ENCODE data around the gene IQGAP3.
A peak's percentile ranks its signal among the peaks of the same experiment; 100 is the strongest.
"Not testable (repeated sequence)": the region's sequence is repeated elsewhere in the genome, so short reads cannot be mapped to it uniquely, and the experiment has no call there.

Gene IQGAP3

GRCh38 chr1:156594190-156594589, 21.8 kb upstream of the IQGAP3 start:
- DNase-seq (ENCODE audit: low read depth), result no peak

DNA sequence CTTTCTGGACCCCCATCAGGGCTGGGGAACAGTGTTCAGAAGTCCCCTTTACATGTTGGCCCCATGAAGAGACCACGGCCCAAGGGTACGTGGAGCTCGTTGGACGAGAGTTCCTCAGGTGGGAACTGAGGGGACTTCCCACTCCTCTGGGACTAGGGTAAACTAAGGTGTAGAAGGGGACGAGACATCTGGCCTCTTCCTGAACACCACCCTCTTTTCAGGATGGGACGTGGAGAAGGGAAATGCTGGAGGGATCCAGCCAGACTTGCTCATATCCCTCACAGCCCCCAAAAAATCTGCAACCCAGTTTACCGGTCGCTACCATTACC, 21.3 kb upstream of the IQGAP3 start:
- no peak for DNase-seq (ENCODE audit: low read depth)

- no peak for DNase-seq (ENCODE audit: low read depth)
Observed at GRCh38 chr1:156592910-156593660, 20.7 kb upstream of the IQGAP3 start.

DNA sequence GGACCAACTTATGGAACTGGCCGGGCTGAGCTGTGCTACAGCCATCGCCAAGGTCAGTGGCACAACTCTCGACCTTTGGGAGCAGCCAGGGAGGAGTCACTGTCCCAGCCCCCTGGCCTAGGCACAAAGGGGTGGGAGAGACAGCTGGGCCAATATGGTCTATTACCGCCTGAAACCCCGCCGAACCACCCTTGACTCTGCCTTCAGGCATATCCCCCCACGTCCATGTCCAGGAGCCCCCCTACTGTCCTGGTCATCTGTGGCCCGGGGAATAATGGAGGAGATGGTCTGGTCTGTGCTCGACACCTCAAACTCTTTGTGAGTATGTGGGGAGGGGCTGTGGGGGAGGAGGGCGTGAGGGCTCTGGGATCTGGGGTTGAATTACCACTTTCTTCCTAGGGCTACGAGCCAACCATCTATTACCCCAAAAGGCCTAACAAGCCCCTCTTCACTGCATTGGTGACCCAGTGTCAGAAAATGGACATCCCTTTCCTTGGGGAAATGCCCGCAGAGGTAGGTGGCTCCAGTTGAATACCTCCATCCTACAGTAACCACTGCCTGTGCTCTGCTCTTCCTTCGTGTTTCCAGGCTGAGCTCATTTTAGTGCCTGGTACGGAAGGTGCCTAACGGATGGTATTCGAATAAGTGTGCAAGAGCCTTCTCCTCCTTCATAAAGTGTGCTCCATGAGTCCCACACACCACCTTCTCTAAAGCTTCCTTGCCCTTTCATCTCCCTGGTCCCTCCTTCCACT, 20.0 kb upstream of the IQGAP3 start:
- peak; percentile 72 for DNase-seq (ENCODE audit: low read depth)

DNA sequence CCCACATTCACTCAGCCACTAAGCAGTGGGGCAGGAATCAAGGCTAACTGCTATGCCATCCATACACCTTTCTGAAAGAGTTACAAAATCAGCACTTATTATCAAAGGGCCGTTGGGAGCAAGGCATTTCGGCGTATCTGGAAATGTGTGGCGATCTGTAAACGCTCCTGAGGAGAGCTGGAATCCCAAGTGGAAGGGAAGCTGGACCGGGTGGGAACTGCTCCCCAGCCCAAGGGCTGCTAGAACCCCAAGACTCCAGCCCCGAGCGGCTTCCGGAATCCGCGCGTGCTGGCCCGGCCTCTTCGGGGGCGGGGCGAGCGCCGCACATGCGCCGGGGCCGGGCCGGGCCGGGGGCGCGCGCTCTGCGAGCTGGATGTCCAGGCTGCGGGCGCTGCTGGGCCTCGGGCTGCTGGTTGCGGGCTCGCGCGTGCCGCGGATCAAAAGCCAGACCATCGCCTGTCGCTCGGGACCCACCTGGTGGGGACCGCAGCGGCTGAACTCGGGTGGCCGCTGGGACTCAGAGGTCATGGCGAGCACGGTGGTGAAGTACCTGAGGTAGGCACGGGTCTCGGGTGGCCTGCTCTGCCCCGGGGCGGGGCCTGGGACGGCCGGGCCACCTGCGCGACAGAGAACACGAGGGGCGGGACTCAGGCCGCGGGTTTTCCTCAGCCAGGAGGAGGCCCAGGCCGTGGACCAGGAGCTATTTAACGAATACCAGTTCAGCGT, 19.2 kb upstream of the IQGAP3 start, which contains the start of gene NAXE:
NAXE (plus strand) TSS at position 345 of the 726 bp plus-strand sequence; CDS start at position 374, 29 bp downstream.
- peak; percentile 55 for DNase-seq (ENCODE audit: low read depth)

- no peak for DNase-seq (ENCODE audit: low read depth)
Observed at GRCh38 chr1:156591181-156591431, 18.7 kb upstream of the IQGAP3 start.

DNA sequence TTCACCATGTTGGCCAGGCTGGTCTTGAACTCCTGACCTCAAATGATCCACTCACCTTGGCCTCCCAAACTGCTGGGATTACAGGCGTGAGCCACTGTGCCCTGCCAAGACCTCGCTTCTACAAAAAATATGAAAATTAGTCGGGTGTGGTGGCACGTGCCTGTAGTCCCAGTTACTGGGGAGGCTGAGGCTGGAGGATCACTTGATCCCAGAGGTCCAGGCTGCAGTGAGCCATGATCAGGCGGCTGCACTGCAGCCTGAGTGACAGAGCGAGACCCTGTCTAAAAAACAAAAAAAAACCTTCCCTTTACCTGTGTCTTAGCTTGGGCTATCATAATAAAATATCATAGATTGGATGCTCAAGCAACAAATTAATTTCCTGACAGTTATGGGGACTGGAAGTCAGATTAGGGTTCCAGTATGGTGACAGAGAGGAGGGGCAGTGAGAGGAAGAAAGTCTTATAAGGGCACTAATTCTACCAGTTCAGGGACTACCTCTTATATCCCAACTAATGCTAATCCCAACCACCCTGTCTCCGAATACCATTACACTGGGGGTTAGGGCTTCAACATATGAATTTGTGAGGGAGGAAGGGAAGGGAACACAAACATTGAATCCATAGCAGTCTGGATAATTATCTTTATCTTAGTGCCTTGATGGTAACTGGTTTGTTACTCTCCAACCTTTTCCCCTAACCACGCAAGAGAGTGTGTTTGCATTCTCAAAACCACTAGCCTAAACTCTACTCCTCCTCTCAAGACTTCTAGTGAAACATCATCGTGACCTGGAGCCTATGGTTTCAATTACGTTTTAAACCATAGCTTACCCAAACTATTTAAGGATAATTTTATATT, 18.2 kb upstream of the IQGAP3 start:
- DNase-seq (ENCODE audit: low read depth), result no peak

GRCh38 chr1:156589546-156589945, 17.2 kb upstream of the IQGAP3 start:
- no peak for DNase-seq (ENCODE audit: low read depth)

DNA sequence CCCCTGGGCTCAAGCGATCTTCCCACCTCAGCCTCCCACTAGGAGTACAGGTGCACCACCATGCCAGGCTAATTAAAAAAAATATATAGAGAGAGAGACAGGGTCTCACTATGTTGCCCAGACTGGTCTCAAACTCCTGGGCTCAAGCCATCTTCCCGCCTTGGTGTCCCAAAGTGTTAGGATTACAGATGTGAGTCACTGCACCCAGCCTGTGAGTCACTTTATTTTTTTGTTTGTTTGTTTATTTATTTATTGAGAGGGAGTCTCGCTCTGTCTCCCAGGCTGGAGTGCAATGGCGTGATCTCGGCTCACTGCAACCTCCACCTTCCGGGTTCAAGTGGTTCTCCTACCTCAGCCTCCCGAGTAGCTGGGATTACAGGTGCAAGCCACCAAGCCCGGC, 15.6 kb upstream of the IQGAP3 start:
- not testable (repeated sequence) for DNase-seq (ENCODE audit: low read depth)

DNA sequence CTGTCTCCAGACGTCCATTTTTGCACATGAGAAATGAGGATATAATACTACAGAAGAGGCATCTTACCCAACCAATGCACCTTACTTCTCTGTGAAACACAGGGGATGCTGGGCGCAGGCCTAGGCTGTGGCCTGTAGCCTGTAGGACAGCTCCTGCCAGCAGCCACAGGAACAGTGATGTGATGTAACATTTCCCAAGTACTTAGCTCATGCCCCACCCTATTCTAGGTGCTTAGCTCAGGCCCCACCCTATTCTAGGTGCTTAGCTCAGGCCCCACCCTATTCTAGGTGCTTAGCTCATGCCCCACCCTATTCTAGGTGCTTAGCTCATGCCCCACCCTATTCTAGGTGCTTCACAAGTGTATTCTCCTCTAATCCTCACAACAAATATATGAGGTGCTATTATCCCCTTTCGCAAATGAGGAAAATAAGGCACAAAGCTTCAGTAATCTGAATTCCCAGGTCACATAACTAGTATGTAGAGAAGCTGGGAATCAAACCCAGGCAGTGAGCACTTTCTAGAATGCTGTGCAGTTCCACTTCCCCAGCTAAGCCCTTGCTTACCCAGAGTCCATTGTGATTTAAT, 14.6 kb upstream of the IQGAP3 start:
- DNase-seq (ENCODE audit: low read depth), result no peak

DNA sequence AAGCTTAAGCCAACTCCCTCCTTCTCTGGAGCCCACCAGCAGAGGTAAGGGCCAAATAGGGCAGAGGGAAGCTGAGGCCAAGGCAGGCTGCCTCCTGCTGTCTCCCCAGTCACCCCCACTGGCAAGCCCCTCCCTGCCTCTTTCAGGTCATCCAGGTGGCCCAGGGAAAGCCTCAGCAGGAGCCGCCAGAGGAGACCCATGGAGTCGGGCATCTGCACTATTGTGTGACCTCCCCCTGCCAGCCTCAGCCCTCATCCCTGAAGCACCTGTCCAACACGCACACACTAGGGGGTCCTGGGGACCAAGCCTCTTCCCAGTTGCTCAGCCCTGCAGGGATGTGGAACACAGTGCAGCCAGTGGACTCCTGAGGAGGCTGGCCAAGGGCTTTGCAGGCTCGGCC, 14.0 kb upstream of the IQGAP3 start:
- DNase-seq (ENCODE audit: low read depth), result no peak

DNA sequence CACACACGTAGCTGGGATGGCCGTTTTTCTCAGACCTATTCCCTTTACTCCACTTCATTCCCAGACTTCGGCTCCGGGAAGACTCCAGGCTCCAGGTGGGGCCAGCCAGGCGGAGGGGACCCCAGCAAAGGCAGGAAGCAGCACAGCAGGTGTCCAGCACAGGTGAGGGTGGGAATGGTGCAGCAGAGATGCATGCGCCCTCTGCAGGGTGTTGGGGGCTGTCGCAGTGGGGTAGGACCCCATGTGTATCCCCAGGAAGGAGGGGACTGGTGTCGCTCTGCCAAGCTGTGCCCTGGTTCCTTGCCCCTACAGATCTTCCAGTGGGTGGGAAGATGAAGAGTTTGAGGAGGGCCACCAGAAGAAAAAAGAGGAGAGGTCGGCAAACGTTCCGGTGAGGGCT, 12.4 kb upstream of the IQGAP3 start:
- DNase-seq (ENCODE audit: low read depth), result no peak

- peak; percentile 79 for DNase-seq (ENCODE audit: low read depth)
Observed at GRCh38 chr1:156583821-156584622, 11.7 kb upstream of the IQGAP3 start.

DNA sequence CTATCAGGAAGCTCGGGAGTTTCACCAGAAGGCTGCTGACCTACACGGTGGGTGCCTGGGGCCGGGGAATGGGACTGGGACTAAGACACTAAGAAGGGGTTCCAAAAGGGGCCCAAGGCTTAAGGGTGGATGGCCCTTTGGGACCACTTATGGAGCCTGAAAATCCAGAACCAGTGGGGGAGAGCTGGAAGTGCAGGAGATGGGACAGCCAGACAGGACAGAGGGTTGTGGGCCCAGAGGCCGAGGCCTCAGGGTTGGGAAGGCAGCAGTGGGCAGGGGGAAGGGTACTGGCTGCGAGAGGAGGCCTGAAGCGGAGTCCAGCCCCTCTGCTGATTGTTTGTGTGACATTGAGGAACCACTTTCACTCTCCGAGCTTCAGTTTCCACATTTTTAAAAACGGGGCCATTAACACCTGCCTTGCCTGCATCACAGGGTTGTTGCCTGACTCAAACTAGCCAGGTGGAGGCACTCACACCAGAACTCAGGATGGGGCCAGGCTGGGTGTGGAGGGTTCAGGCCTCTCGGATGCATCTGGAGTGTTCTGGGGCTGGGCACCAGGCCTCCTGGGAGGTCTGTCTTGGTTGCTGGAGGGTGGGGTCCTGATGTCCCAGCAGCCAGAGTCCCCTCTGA, 10.1 kb upstream of the IQGAP3 start:
- no peak for DNase-seq (ENCODE audit: low read depth)

GRCh38 chr1:156581661-156582387, 9.5 kb upstream of the IQGAP3 start:
- DNase-seq (ENCODE audit: low read depth), result no peak

DNA sequence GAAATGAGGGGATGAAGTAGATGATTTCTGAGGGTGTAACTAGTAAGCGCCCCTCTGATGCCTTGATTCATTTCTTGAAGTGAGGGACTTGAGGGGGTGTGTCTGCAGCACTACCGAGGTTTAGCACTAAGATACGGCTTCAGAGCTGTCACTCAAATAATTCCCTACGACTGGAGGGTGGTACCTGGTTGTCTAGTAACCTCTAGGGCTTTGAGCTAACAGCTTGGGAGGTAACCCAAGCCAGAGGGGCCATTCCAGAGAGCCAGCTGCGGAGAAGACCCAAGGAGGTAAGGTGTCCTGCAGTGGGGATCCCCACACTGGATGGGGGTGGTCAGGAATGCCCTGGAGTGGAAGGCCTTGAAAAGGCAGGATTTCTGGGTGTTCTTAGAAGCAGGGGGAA, 7.1 kb upstream of the IQGAP3 start, which contains the start of gene TTC24:
TTC24 (plus strand) TSS at position 252 of the 400 bp plus-strand sequence. CDS start 1,642 bp downstream, outside the sequence.
- DNase-seq (ENCODE audit: low read depth), result no peak

GRCh38 chr1:156578055-156578454, 5.7 kb upstream of the IQGAP3 start:
- DNase-seq (ENCODE audit: low read depth), result no peak

- no peak for DNase-seq (ENCODE audit: low read depth)
Observed at GRCh38 chr1:156577550-156577949, 5.2 kb upstream of the IQGAP3 start.

DNA sequence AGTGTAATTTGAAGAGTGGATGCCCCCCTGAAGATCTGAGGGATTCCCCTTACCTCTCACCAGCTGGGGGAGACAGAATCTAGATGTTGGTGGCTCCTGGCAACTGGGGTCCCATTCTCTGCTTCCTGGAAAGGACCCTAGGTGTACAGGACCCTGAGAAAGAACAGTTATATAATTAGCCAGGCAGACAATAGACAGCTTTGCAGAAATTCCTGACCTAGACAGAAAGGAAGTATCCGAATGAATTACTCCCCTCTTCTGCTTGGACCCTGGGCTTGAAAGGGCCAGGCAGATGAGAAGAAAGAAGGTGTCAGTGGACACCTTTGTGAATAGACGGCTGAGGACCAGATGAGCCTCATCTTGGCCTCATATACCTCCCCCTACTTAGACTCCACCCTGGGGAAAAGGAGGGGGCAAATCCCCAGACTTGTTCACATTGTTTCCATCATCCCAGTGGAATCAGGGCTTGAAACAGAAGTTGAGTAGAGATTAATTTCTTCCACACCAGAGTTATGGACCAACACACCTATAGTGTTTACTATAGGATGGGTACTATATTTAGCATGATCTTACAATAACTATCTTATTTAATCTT, 1.8 kb upstream of the IQGAP3 start:
- DNase-seq (ENCODE audit: low read depth), result no peak
